Activated T-helper 1 cell treated with anti-CD3 and anti-CD28 coated beads, Interleukin-12 subunit alpha, Interleukin-12 subunit beta, Interleukin-2, Interleukin-4 antibody, amounts not matched to agents 30 ng/mL and 10 ng/mL and 1 ng/mL, durations not matched to agents 14 hours and 24 hours and 36 hours (primary cell): ENCODE measurements around the gene CYP2B6. TPM values are rescaled to one million over a fixed set of nuclear protein-coding genes. Genes with fewer than 3 reads are reported as not detected.

Experiments used
- total RNA-seq: library from RNA; stranded (reverse); gene quantifications from 2 replicates; pipeline ENCODE4 v1.2.3, GENCODE V29; 2022

CYP2B6 gene
- total RNA-seq, 1 donor from 2014 or later: not detected

Other genes starting within 250 kb of the CYP2B6 start
- gene ACTMAP, start 240.8 kb upstream of the CYP2B6 start, total RNA-seq: 9.5 and 10.0 TPM in 2 replicates
- gene SNRPA, start 240.1 kb upstream of the CYP2B6 start, total RNA-seq: 243 and 245 TPM in 2 replicates
- gene MIA, start 215.8 kb upstream of the CYP2B6 start, total RNA-seq: 0.91 TPM in 1 of 2 replicates, not detected in the other
- gene RAB4B, start 213.0 kb upstream of the CYP2B6 start, total RNA-seq: 40.6 and 45.5 TPM in 2 replicates
- gene EGLN2, start 192.1 kb upstream of the CYP2B6 start, total RNA-seq: 100 and 104 TPM in 2 replicates
- gene CYP2A6, start 140.8 kb upstream of the CYP2B6 start, total RNA-seq: not detected in 2 replicates
- not detected in 2 replicates for gene CYP2A7, start 109.1 kb upstream of the CYP2B6 start, total RNA-seq
- gene CYP2A13, start 97.2 kb downstream of the CYP2B6 start, total RNA-seq: not detected in 2 replicates
- not detected in 2 replicates for gene CYP2F1, start 123.2 kb downstream of the CYP2B6 start, total RNA-seq
- gene CYP2S1, start 201.9 kb downstream of the CYP2B6 start, total RNA-seq: 0.60 and 0.73 TPM in 2 replicates
- 0.17 and 0.18 TPM in 2 replicates for gene AXL, start 227.9 kb downstream of the CYP2B6 start, total RNA-seq